AG04450 (cell line): Measurements from ENCODE around the gene TM7SF3. TPM values are rescaled to one million over a fixed set of nuclear protein-coding genes. Genes with fewer than 3 reads are reported as not detected.
A peak's percentile ranks its signal among the peaks of the same experiment; 100 is the strongest.

Experiments used
- CTCF ChIA-PET: fragments of 300-600, 350-600 bp; formaldehyde crosslinking; extraction: SDS; loops from one replicate; lab custom pipeline; 2022; ENCODE audit warnings: antibody characterized with exemption, inconsistent platforms; lab: Charles Lee
- POLR2A ChIA-PET: fragments of 350-600 bp; formaldehyde crosslinking; extraction: SDS; loops from one replicate; lab custom pipeline; 2021; ENCODE audit warnings: antibody characterized with exemption, inconsistent platforms; lab: Yijun Ruan, JAX
- DNase-seq: peaks from one replicate; pipeline ENCODE4 v3.0.0-alpha.2; 2011; ENCODE audit warnings: low read depth, low spot score
- H3K27ac ChIP-seq: one replicate; pipeline ENCODE4 v1.5.1; 2012; ENCODE audit warnings: low read depth, low read length, control low read depth
- H3K27me3 ChIP-seq: one replicate; pipeline ENCODE4 v1.6.0; 2012; ENCODE audit warnings: low read length; ENCODE audit not compliant: control insufficient read depth, insufficient read depth
- H3K4me3 ChIP-seq: 2 replicates; pipeline ENCODE4 v1.5.1; 2011; ENCODE audit warnings: mild to moderate bottlenecking, low read depth, low read length, control low read depth
- H3K9me3 ChIP-seq: 2 replicates; pipeline ENCODE4 v1.5.1; 2012; ENCODE audit warnings: low read length; ENCODE audit not compliant: control insufficient read depth, insufficient read depth
- CTCF ChIP-seq: IDR thresholded peaks from 2 replicates; pipeline ENCODE4 v1.5.1; 2011; ENCODE audit warnings: low read depth, low read length, control low read depth, inconsistent platforms
- polyA plus RNA-seq: library from polyadenylated mRNA; depleted of rRNA; stranded (reverse); fragments of >200 nt; gene quantifications from 2 replicates; pipeline ENCODE4 v1.2.3, GENCODE V29; 2011

TM7SF3 gene
- polyA plus RNA-seq, 1 experiment: 116 TPM

- Histone ChIP-seq H3K27ac (peak within 1 kb of the TSS; percentile 98), H3K4me3 (peak within 1 kb of the TSS; percentile 94), H3K9me3 (no peaks in the 10 kb centered on the region; the same call in 1 of the 2 replicates), H3K27me3 (no peaks in the 10 kb centered on the region)
- DNase-seq: peak; percentile 97
- ChIA-PET CTCF (interaction anchor here (1.0 kb wide), 1 partner anchor 78 kb away, joined by 3 read pairs; no protein-coding TSS in a partner anchor), POLR2A (interaction anchor here (1.0 kb wide), 1 partner anchor 83 kb away, joined by 3 read pairs; no protein-coding TSS in a partner anchor)
- TF ChIP-seq CTCF: no peak
These were observed 76.1 kb downstream of the TM7SF3 start, which contains the start of the genes FGFR1OP2 and INTS13 for GRCh38 chr12:26937863-26938700. Gene FGFR1OP2 (plus strand): TSS chr12:26938470. CDS start chr12:26954159, 15,689 bp downstream. Gene INTS13 (minus strand): TSS chr12:26937981. CDS start chr12:26936803, 1,178 bp downstream.

GRCh38 chr12:26937443-26937862 is 76.7 kb downstream of the TM7SF3 start:
- no peak for TF ChIP-seq CTCF
- Histone ChIP-seq H3K9me3 (no peaks in the 10 kb centered on the region; the same call in 1 of the 2 replicates), H3K27me3 (no peaks in the 10 kb centered on the region), H3K27ac (peak overlapping the region; percentile 98), H3K4me3 (peak overlapping the region; percentile 94)
- DNase-seq: no peak
- ChIA-PET POLR2A (interaction anchor here (0.7 kb wide), 1 partner anchor 1288 kb away, joined by 3 read pairs; no protein-coding TSS in a partner anchor), CTCF (no interaction called here)

GRCh38 chr12:26936559-26937442 is 77.4 kb downstream of the TM7SF3 start:
- POLR2A ChIA-PET: interaction anchor here (0.7 kb wide), 1 partner anchor 1288 kb away, joined by 3 read pairs; no protein-coding TSS in a partner anchor
- peak overlapping the region; percentile 94 for H3K4me3 ChIP-seq
- DNase-seq: no peak
- no peaks in the 10 kb centered on the region; the same call in 1 of the 2 replicates for H3K9me3 ChIP-seq
- H3K27ac ChIP-seq: no peak overlapping the region
- H3K27me3 ChIP-seq: no peaks in the 10 kb centered on the region
- CTCF ChIA-PET: no interaction called here
- no peak for TF ChIP-seq CTCF

- H3K4me3 ChIP-seq: peak overlapping the region; percentile 94; the same call in 1 of the 2 replicates
- ChIA-PET CTCF (no interaction called here), POLR2A (no interaction called here)
- H3K27me3 ChIP-seq: no peaks in the 10 kb centered on the region
- no peaks in the 10 kb centered on the region; the same call in 1 of the 2 replicates for H3K9me3 ChIP-seq
- H3K27ac ChIP-seq: no peak overlapping the region
- no peak for DNase-seq
- no peak for TF ChIP-seq CTCF
These were observed 78.4 kb downstream of the TM7SF3 start for GRCh38 chr12:26935636-26936378.
